Naive thymus-derived CD4-positive, alpha-beta T cell (primary cell): Measurements from ENCODE around the gene GLT1D1. TPM values are rescaled to one million over a fixed set of nuclear protein-coding genes. Genes with fewer than 3 reads are reported as not detected.

Source experiments
- ATAC-seq: fragments of 150-1000 bp; cut with Tn5 transposase; 2 replicates; pipeline ENCODE4 v1.10.0; 2021; ENCODE audit warnings: mild to moderate bottlenecking, moderate library complexity
- CTCF ChIA-PET: fragments of 350-600 bp; sonication (Branson Sonifier 250); formaldehyde crosslinking; loops from one replicate; lab custom pipeline; 2021; ENCODE audit warnings: antibody characterized with exemption; lab: Charles Lee
- POLR2A ChIA-PET: fragments of 350-600 bp; sonication (Branson Sonifier 250); formaldehyde crosslinking; loops from one replicate; lab custom pipeline; 2021; ENCODE audit warnings: antibody characterized with exemption, inconsistent platforms; lab: Charles Lee
- DNase-seq, 9 donors: peaks; one replicate each; pipeline versions ENCODE4 v3.0.0 to v3.0.0-alpha.2; 2020 to 2022; ENCODE audit warnings: mixed read lengths in 1 of 9
- H3K27ac ChIP-seq: one replicate; pipeline ENCODE4 v1.7.0; 2013; ENCODE audit warnings: mild to moderate bottlenecking, low read depth, low read length, moderate library complexity
- H3K27me3 ChIP-seq, 2 donors: one replicate each; pipeline ENCODE4 v1.7.0; 2013; ENCODE audit warnings: low read length in 2 of 2, mild to moderate bottlenecking in 2 of 2, moderate library complexity in 2 of 2; ENCODE audit not compliant: control insufficient read depth in 2 of 2, insufficient read depth in 2 of 2
- H3K36me3 ChIP-seq, 3 experiments: 1 replicate in 2 of 3; 2 replicates in 1 of 3; pipeline ENCODE4 v1.7.0; 2013; ENCODE audit warnings: low read length in 3 of 3, mild to moderate bottlenecking in 3 of 3, moderate library complexity in 1 of 3; ENCODE audit not compliant: insufficient read depth in 3 of 3, control insufficient read depth in 2 of 3
- H3K4me1 ChIP-seq, 2 donors: one replicate each; pipeline ENCODE4 v1.7.0; 2013; ENCODE audit warnings: low read length in 2 of 2, mild to moderate bottlenecking in 2 of 2, moderate library complexity in 1 of 2; ENCODE audit not compliant: control insufficient read depth in 2 of 2, insufficient read depth in 2 of 2
- H3K4me3 ChIP-seq: 2 replicates; pipeline ENCODE4 v1.7.0; 2013; ENCODE audit warnings: mild to moderate bottlenecking, low read length
- H3K9me3 ChIP-seq, 3 experiments: 1 replicate in 2 of 3; 2 replicates in 1 of 3; pipeline ENCODE4 v1.7.0; 2013; ENCODE audit warnings: low read length in 3 of 3; ENCODE audit not compliant: control insufficient read depth in 2 of 3
- H3K27ac Mint-ChIP-seq, 9 donors: one replicate each; pipeline ENCODE4 v1.8.0; 2020 to 2022; ENCODE audit warnings: mixed read lengths in 9 of 9, mild to moderate bottlenecking in 8 of 9, moderate library complexity in 5 of 9, inconsistent platforms in 2 of 9
- H3K27me3 Mint-ChIP-seq, 5 donors: one replicate each; pipeline ENCODE4 v1.8.0; 2021 to 2022; ENCODE audit warnings: mixed read lengths in 5 of 5, mild to moderate bottlenecking in 1 of 5
- H3K36me3 Mint-ChIP-seq, 5 donors: one replicate each; pipeline ENCODE4 v1.8.0; 2020 to 2022; ENCODE audit warnings: mixed read lengths in 5 of 5, mild to moderate bottlenecking in 3 of 5, inconsistent platforms in 1 of 5
- H3K4me1 Mint-ChIP-seq, 7 donors: one replicate each; pipeline ENCODE4 v1.8.0; 2020 to 2022; ENCODE audit warnings: mixed read lengths in 7 of 7, mild to moderate bottlenecking in 3 of 7, inconsistent platforms in 1 of 7
- H3K4me3 Mint-ChIP-seq, 10 donors: one replicate each; pipeline ENCODE4 v1.8.0; 2020 to 2022; ENCODE audit warnings: mild to moderate bottlenecking in 10 of 10, mixed read lengths in 10 of 10, moderate library complexity in 6 of 10, inconsistent platforms in 2 of 10
- H3K9me3 Mint-ChIP-seq, 11 donors: one replicate each; pipeline ENCODE4 v1.8.0; 2020 to 2022; ENCODE audit warnings: mixed read lengths in 11 of 11, mild to moderate bottlenecking in 4 of 11, inconsistent platforms in 1 of 11, moderate library complexity in 1 of 11
- intact Hi-C, 2 donors: fragments of 100-400 bp; cut with micrococcal nuclease; formaldehyde crosslinking; loops; one replicate each; pipeline ENCODE4 v1.15.1; 2023
- polyA plus RNA-seq, 2 donors: library from polyadenylated mRNA; unstranded; fragments of 300-500 nt; fragmentation: Illumina TruSeq; gene quantifications; one replicate each; pipeline ENCODE4 v1.2.3, GENCODE V29; 2021
- total RNA-seq, 6 experiments: library from RNA in 5 of 6; stranded (reverse) in 5 of 6; gene quantifications; 1 replicate in 5 of 6; 2 replicates in 1 of 6; pipeline ENCODE4 v1.2.3 and lab custom pipeline; 2021 to 2026

The GLT1D1 gene
- total and polyA plus RNA-seq, 7 experiments from 2014 or later, result 0.11 to 16.9 (median 1.1) TPM; not detected in 3

GRCh38 chr12:128970941-128971340 lies 117.7 kb downstream of the GLT1D1 start:
- no peaks in the 10 kb centered on the region for H3K36me3 ChIP-seq
- peaks cover 4 to 10% (median 5%) of the 10 kb centered on the region in 7 donors for H3K4me1 Mint-ChIP-seq
- DNase-seq, result no peak
- H3K36me3 Mint-ChIP-seq, result peaks cover 0 to 4% (median 0%) of the 10 kb centered on the region in 5 donors
- intact Hi-C loops, result no loop called here
- H3K27me3 ChIP-seq, result no peaks in the 10 kb centered on the region
- peaks cover 15 to 48% (median 42%) of the 10 kb centered on the region in 5 donors for H3K27me3 Mint-ChIP-seq
- H3K9me3 ChIP-seq, result no peaks in the 10 kb centered on the region
- H3K4me1 ChIP-seq, result no peaks in the 10 kb centered on the region
- no peak overlapping the region for H3K4me3 ChIP-seq
- ATAC-seq, result no peak
- no peak overlapping the region for H3K27ac Mint-ChIP-seq
- no peak overlapping the region for H3K4me3 Mint-ChIP-seq
- POLR2A ChIA-PET, result no interaction called here
- peaks cover 0 to 8% (median 0%) of the 10 kb centered on the region in 11 donors for H3K9me3 Mint-ChIP-seq
- CTCF ChIA-PET, result no interaction called here
- H3K27ac ChIP-seq, result no peak overlapping the region

DNA sequence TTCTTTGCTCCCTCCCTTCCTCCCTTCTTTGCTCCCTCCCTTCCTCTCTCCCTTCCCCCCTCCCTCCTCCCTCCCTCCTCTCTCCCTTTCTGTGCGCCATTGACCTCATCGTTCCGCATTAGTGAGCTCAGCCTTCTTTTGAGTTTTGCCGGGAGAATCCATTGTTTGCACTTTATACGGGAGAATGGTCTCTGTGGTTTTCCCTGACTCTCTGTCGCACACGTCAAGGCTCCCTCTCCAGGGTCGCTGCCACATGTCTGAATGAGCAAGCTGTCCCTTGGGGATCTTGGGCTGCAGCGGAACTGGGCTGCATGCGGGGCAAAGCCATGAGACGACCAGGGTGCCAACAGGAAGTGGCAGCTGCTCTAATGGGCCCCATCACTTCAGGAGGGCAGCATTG lies 118.5 kb downstream of the GLT1D1 start:
- H3K36me3 Mint-ChIP-seq, result peaks cover 0 to 4% (median 0%) of the 10 kb centered on the region in 5 donors
- Histone ChIP-seq H3K4me1 (no peaks in the 10 kb centered on the region), H3K4me3 (no peak overlapping the region), H3K27ac (no peak overlapping the region), H3K27me3 (no peaks in the 10 kb centered on the region), H3K9me3 (no peaks in the 10 kb centered on the region), H3K36me3 (no peaks in the 10 kb centered on the region)
- no peak for ATAC-seq
- H3K4me1 Mint-ChIP-seq, result peaks cover 4 to 10% (median 5%) of the 10 kb centered on the region in 7 donors
- peaks cover 0 to 8% (median 0%) of the 10 kb centered on the region in 11 donors for H3K9me3 Mint-ChIP-seq
- no peak overlapping the region for H3K27ac Mint-ChIP-seq
- DNase-seq, result no peak
- no peak overlapping the region for H3K4me3 Mint-ChIP-seq
- ChIA-PET CTCF (no interaction called here), POLR2A (no interaction called here)
- intact Hi-C loops, result no loop called here
- peaks cover 11 to 48% (median 46%) of the 10 kb centered on the region in 5 donors for H3K27me3 Mint-ChIP-seq

- H3K4me3 Mint-ChIP-seq, result no peak overlapping the region
- no peak for ATAC-seq
- CTCF ChIA-PET, result no interaction called here
- peaks cover 0 to 6% (median 0%) of the 10 kb centered on the region in 11 donors for H3K9me3 Mint-ChIP-seq
- DNase-seq, result no peak
- H3K27ac Mint-ChIP-seq, result no peak overlapping the region
- Histone ChIP-seq H3K4me3 (no peak overlapping the region), H3K36me3 (no peaks in the 10 kb centered on the region), H3K27me3 (no peaks in the 10 kb centered on the region), H3K4me1 (no peaks in the 10 kb centered on the region), H3K27ac (no peak overlapping the region), H3K9me3 (no peaks in the 10 kb centered on the region)
- POLR2A ChIA-PET, result no interaction called here
- H3K36me3 Mint-ChIP-seq, result peaks cover 0 to under 1% (median 0%) of the 10 kb centered on the region in 5 donors
- H3K27me3 Mint-ChIP-seq, result peaks cover 10 to 64% (median 55%) of the 10 kb centered on the region in 5 donors
- H3K4me1 Mint-ChIP-seq, result peaks cover under 1 to 10% (median 5%) of the 10 kb centered on the region in 7 donors
- intact Hi-C loops, result no loop called here
These were observed 120.8 kb downstream of the GLT1D1 start for GRCh38 chr12:128973883-128974681.

GRCh38 chr12:128974881-128975280 lies 121.6 kb downstream of the GLT1D1 start:
- ChIA-PET CTCF (no interaction called here), POLR2A (no interaction called here)
- Mint-ChIP-seq H3K4me3 (no peak overlapping the region), H3K27ac (no peak overlapping the region), H3K36me3 (no peaks in the 10 kb centered on the region), H3K9me3 (peaks cover 0 to 6% (median 0%) of the 10 kb centered on the region in 11 donors), H3K4me1 (peaks cover 0 to 10% (median 5%) of the 10 kb centered on the region in 7 donors), H3K27me3 (peaks cover 10 to 61% (median 52%) of the 10 kb centered on the region in 5 donors)
- ATAC-seq (no peak), DNase-seq (no peak)
- no peak overlapping the region for H3K27ac ChIP-seq
- intact Hi-C loops, result no loop called here
- H3K4me1 ChIP-seq, result no peaks in the 10 kb centered on the region
- H3K9me3 ChIP-seq, result no peaks in the 10 kb centered on the region
- no peak overlapping the region for H3K4me3 ChIP-seq
- H3K27me3 ChIP-seq, result no peaks in the 10 kb centered on the region
- no peaks in the 10 kb centered on the region for H3K36me3 ChIP-seq

- Histone ChIP-seq H3K4me3 (no peak overlapping the region), H3K9me3 (no peaks in the 10 kb centered on the region), H3K27ac (no peak overlapping the region), H3K4me1 (no peaks in the 10 kb centered on the region), H3K27me3 (no peaks in the 10 kb centered on the region), H3K36me3 (no peaks in the 10 kb centered on the region)
- ATAC-seq (no peak), DNase-seq (peak in 2 of 9 donors; percentile 11 to 26)
- Mint-ChIP-seq H3K9me3 (peaks cover 0 to 6% (median 0%) of the 10 kb centered on the region in 11 donors), H3K36me3 (no peaks in the 10 kb centered on the region), H3K27me3 (peaks cover 4 to 55% (median 46%) of the 10 kb centered on the region in 5 donors), H3K4me1 (peaks cover 0 to 5% (median 0%) of the 10 kb centered on the region in 7 donors), H3K4me3 (peak overlapping the region in 3 of 10 donors; percentile 5 to 29 (median 20)), H3K27ac (no peak overlapping the region)
- CTCF ChIA-PET, result no interaction called here
- intact Hi-C loops, result no loop called here
- POLR2A ChIA-PET, result no interaction called here
These were observed 123.0 kb downstream of the GLT1D1 start for GRCh38 chr12:128976120-128976738.

DNA sequence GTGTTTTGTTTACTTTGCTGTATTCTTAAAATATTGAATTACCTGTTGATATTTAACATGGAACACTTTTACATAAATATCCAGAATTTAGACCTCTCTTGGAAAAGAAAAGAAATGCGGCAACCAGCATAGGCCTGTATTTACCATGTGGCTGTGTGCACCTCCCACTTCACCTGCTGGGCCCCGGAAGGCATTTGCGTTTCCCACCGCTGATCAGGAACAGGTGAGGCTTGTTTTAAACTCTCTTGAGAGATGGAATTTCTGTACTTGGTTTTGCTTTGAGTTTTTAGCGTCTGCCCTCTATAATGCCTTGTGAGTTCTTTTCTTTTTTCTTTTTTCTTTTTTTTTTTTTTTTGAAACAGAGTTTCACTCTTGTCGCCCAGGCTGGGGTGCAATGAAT lies 124.2 kb downstream of the GLT1D1 start:
- H3K36me3 ChIP-seq, result no peaks in the 10 kb centered on the region
- no peak overlapping the region for H3K27ac Mint-ChIP-seq

More for the DNA sequence above, 124.2 kb downstream of the GLT1D1 start:
- no peak overlapping the region for H3K4me3 Mint-ChIP-seq
- CTCF ChIA-PET, result no interaction called here
- no peak for DNase-seq
- peaks cover 6 to 57% (median 40%) of the 10 kb centered on the region in 5 donors for H3K27me3 Mint-ChIP-seq
- POLR2A ChIA-PET, result no interaction called here
- intact Hi-C loops, result no loop called here
- Histone ChIP-seq H3K27ac (no peak overlapping the region), H3K27me3 (no peaks in the 10 kb centered on the region), H3K4me3 (no peak overlapping the region), H3K4me1 (no peaks in the 10 kb centered on the region), H3K9me3 (no peaks in the 10 kb centered on the region)
- ATAC-seq, result no peak
- H3K36me3 Mint-ChIP-seq, result no peaks in the 10 kb centered on the region
- peaks cover 0 to 6% (median 0%) of the 10 kb centered on the region in 11 donors for H3K9me3 Mint-ChIP-seq
- H3K4me1 Mint-ChIP-seq, result peaks cover 0 to 5% (median 0%) of the 10 kb centered on the region in 7 donors
